Omental fat pad (tissue), 4 donors: Measurements from ENCODE around the gene BTRC. TPM values are rescaled to one million over a fixed set of nuclear protein-coding genes. Genes with fewer than 3 reads are reported as not detected.
"Not testable (repeated sequence)": the region's sequence is repeated elsewhere in the genome, so short reads cannot be mapped to it uniquely, and the experiment has no call there.

Source experiments
- ATAC-seq: fragments of 150-250 bp; one replicate; pipeline ENCODE4 v1.9.1; 2016; ENCODE audit warnings: mild to moderate bottlenecking, moderate library complexity; ENCODE audit not compliant: low FRiP score
- DNase-seq: peaks from one replicate; pipeline ENCODE4 v3.0.0-alpha.2; 2019; ENCODE audit warnings: low spot score
- total RNA-seq, 4 donors: library from RNA; depleted of rRNA; stranded (reverse); fragments of >200 nt; gene quantifications; one replicate each; pipeline ENCODE4 v1.1.0, GENCODE V29; 2016
- TF ChIP-seq, protein P1 (sequence below), 3 donors: fragments of 450-650 bp; IDR thresholded peaks; one replicate each; pipeline ENCODE4 v1.5.1; 2016 to 2017; ENCODE audit warnings: antibody characterized with exemption in 3 of 3, mild to moderate bottlenecking in 3 of 3, moderate library complexity in 2 of 3

Gene BTRC
- total RNA-seq, 4 donors from 2014 or later = 9.2 to 14.4 (median 14.0) TPM

DNA sequence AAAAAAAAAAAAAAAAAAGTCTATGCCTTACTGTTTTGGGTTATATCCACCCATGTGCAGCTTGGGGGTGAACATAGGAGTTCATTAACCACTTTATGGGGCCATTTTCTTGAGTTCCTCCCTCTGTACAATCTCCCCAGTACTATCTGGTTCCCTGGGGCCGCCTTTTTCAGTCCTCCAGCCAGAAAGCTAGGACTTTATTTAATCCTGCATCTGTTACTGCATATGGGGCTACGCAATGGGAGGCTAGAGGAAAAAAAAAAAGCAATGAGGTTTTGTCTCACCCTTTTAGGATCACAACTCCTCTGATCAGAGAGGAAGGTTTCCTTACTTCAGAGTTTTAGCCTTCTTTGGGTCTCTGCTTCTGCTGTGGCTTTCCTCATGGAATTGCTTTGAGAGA is 51.0 kb downstream of the BTRC start:
- TF ChIP-seq, protein P1, sequence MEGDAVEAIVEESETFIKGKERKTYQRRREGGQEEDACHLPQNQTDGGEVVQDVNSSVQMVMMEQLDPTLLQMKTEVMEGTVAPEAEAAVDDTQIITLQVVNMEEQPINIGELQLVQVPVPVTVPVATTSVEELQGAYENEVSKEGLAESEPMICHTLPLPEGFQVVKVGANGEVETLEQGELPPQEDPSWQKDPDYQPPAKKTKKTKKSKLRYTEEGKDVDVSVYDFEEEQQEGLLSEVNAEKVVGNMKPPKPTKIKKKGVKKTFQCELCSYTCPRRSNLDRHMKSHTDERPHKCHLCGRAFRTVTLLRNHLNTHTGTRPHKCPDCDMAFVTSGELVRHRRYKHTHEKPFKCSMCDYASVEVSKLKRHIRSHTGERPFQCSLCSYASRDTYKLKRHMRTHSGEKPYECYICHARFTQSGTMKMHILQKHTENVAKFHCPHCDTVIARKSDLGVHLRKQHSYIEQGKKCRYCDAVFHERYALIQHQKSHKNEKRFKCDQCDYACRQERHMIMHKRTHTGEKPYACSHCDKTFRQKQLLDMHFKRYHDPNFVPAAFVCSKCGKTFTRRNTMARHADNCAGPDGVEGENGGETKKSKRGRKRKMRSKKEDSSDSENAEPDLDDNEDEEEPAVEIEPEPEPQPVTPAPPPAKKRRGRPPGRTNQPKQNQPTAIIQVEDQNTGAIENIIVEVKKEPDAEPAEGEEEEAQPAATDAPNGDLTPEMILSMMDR (IDR thresholded peaks at IDR 0.05) = no peak
- no peak for ATAC-seq
- no peak for DNase-seq

DNA sequence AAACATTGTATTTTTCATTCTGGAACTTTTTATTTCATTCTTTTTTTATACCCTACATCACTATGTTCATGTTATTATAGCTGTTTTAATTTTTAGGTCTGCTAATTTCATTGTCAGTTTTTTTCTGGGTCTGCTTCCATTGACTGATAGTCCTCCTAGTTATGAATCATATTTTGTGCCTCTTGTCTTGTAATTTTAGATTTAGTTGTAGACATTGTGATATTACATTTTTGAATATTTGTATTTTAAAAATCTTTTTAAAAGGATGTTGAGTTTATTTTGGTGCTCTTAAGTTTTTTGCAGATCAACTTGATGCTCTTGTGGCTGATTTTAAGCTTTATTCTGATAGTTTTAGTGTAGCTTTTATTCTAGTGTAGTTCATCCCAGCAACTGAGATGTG is 57.6 kb downstream of the BTRC start:
- no peak for ATAC-seq
- DNase-seq = no peak
- TF ChIP-seq, protein P1 (IDR thresholded peaks at IDR 0.05) = no peak

DNA sequence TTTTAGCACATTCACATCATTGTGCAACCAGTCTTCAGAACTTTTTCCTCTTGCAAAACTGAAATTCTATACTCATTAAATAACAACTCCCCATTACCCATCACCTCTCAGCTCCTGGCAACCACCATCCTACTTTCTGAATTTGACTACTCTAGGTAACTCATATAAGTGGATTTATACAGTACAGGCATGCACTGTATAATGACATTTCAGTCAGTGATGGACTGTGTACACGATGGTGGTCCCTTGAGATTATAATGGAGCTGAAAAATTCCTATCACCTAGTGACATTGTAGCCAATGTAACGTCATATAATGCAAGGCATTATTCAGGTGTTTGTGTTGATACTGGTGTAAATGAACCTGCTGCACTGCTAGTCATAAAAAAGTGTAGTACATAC is 60.1 kb downstream of the BTRC start:
- TF ChIP-seq, protein P1 (IDR thresholded peaks at IDR 0.05) = no peak
- DNase-seq (no peak), ATAC-seq (no peak)

DNA sequence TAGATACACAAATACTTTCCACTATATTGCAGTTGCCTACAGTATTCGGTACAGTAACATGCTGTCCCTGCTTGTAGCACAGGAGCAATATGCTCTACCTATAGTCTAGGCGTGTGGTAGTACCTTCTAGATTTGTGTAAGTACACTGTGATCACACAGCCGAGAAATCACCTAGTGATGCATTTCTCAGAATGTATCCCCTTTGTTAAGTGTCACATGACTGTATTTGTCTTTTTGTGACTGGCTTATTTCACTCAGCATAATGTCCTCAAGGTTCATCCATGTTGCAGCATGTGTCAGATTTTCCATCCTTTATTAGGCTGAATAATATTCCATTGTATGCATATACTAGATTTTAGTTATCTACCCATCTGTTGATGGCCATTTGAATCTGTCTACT is 61.9 kb downstream of the BTRC start:
- TF ChIP-seq, protein P1 (IDR thresholded peaks at IDR 0.05) = no peak
- DNase-seq (no peak), ATAC-seq (no peak)

DNA sequence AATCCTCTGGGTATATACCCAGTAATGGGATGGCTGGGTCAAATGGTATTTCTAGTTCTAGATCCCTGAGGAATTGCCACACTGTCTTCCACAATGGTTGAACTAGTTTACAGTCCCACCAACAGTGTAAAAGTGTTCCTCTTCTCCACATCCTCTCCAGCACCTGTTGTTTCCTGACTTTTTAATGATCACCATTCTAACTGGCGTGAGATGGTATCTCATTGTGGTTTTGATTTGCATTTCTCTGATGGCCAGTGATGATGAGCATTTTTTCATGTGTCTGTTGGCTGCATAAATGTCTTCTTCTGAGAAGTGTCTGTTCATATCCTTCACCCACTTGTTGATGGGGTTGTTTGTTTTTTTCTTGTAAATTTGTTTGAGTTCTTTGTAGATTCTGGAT is 68.0 kb downstream of the BTRC start:
- ATAC-seq, DNase-seq: not testable (repeated sequence)

DNA sequence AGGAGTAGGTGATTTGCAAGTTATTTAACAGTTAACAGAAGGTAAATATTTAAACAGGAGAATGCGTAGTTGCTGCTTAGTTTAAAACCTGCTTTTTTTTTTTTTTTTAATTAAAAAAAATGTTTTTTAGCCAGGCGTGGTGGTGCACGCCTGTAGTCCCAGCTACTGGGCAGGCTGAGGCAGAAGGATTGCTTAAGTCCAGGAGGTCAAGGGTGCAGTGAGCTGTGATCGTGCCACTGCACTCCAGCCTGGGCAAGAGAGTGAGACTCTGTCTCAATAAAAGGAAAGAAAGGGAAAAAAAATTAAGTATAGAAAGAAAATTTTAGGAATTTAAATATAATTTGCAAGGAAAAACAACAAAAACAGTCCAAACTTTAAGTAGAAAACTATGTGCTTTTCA is 71.6 kb downstream of the BTRC start:
- ATAC-seq (no peak), DNase-seq (no peak)
- TF ChIP-seq, protein P1 (IDR thresholded peaks at IDR 0.05) = no peak

DNA sequence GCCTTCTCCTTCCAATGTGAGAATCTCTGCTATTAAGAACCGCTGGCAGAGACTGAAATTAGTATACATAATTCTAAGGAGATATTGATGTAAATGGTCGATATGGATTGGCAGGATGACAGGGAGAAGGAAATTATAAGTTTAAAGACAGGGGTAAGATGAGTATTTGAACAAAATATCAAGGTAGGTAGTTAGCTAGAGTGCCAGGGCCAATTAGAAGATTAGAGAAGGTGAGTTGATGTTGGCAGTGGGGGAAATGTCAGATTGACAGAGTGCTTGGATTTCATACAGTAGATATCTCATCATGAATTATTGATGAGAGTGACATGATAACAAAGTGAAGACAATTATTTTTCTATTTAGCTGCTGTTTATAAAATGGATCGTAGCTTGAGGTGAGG is 74.1 kb downstream of the BTRC start:
- DNase-seq (no peak), ATAC-seq (no peak)
- TF ChIP-seq, protein P1 (IDR thresholded peaks at IDR 0.05) = no peak

DNA sequence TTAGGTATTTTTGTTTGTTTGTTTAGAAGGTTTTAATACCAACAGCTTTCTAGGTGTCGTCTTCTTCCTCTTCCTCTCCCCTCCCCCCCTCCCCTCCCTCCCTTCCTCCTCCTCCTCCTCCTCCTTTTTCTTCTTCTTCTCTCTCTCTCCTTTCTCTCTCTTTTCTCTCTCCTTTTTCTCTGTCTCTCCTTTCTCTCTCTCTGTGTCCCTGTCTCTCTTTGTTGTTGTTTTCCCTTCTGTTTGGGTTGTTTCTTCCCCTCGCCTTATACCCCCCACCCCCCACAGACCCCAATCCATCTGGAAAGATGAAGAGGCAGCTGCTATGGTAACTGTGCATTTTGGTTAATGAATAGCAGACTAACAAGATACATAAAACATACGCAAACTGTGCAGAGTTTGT is 75.5 kb downstream of the BTRC start:
- ATAC-seq (no peak), DNase-seq (no peak)

More for the DNA sequence above, 75.5 kb downstream of the BTRC start:
- TF ChIP-seq, protein P1 (IDR thresholded peaks at IDR 0.05) = no peak
